HepG2 (cell line): ENCODE results near the gene NFYC. TPM values are rescaled to one million over a fixed set of nuclear protein-coding genes. Genes with fewer than 3 reads are reported as not detected.

Experiments used
- ATAC-seq: fragments of 200-7000 bp; cut with Tn5 transposase; 3 replicates; pipeline ENCODE4 v1.9.1; 2020; ENCODE audit warnings: mild to moderate bottlenecking, moderate library complexity
- BruUV-seq: library from RNA; stranded (reverse); fragments of 400-500 nt; replicated peaks from 2 replicates; lab custom pipeline; 2021; lab: Mats Ljungman, UMichigan
- CTCF ChIA-PET: fragments of 300-600 bp; formaldehyde crosslinking; extraction: SDS; loops from one replicate; lab custom pipeline; 2021; ENCODE audit warnings: low total read pairs, inconsistent platforms, low intra/inter-chr PET ratio; lab: Yijun Ruan, JAX
- POLR2A ChIA-PET: fragments of 350-600 bp; sonication (Branson Sonifier 250); formaldehyde crosslinking; loops from one replicate; lab custom pipeline; 2020; ENCODE audit warnings: antibody characterized with exemption, inconsistent platforms; lab: Yijun Ruan, JAX
- DNase-seq: peaks from one replicate; pipeline ENCODE4 v3.0.0-alpha.2; 2015; ENCODE audit warnings: low spot score
- FAIRE-seq: peaks from 3 replicates; lab custom pipeline; 2011; peaks lifted over from hg19 to GRCh38; lab: Jason Lieb, UNC
- H2AFZ ChIP-seq: one replicate; pipeline ENCODE4 v1.6.1; 2011; ENCODE audit warnings: low read length, inconsistent platforms
- H3K27ac ChIP-seq: fragments of 300-600 bp; 3 replicates; pipeline ENCODE4 v1.8.0; 2011; ENCODE audit warnings: mixed run types, mild to moderate bottlenecking, mixed read lengths, low read length, inconsistent platforms; ENCODE audit not compliant: insufficient read depth; ENCODE audit errors: extremely low read length
- H3K27me3 ChIP-seq, 2 experiments: fragments of 200-600 bp in 1 of 2; 2 replicates in 1 of 2; 3 replicates in 1 of 2; pipeline versions ENCODE4 v1.6.0 to v1.8.0; 2011; ENCODE audit warnings: low read length in 2 of 2, mild to moderate bottlenecking in 2 of 2, moderate library complexity in 2 of 2, inconsistent platforms in 1 of 2; ENCODE audit not compliant: insufficient read depth in 2 of 2, control insufficient read depth in 1 of 2
- H3K36me3 ChIP-seq, 2 experiments: fragments of 200-600 bp in 1 of 2; replicated peaks in 1 of 2; 2 replicates in 1 of 2; 3 replicates in 1 of 2; pipeline versions ENCODE4 v1.5.1 to v1.8.0; 2011; ENCODE audit warnings: low read length in 2 of 2, inconsistent platforms in 1 of 2; ENCODE audit not compliant: insufficient read depth in 2 of 2, control insufficient read depth in 1 of 2
- H3K4me1 ChIP-seq: 2 replicates; pipeline ENCODE4 v1.5.1; 2012; ENCODE audit warnings: low read length, inconsistent platforms; ENCODE audit not compliant: insufficient read depth
- H3K4me2 ChIP-seq: 2 replicates; pipeline ENCODE4 v1.6.0; 2011; ENCODE audit warnings: low read depth, low read length, inconsistent platforms
- H3K4me3 ChIP-seq, 3 experiments: fragments of 200-600 bp in 1 of 3; sonication (generic), shearing (Covaris generic) in 1 of 3; replicated peaks in 1 of 3; 2 replicates each; pipeline ENCODE4 v1.5.1; 2011 to 2016; ENCODE audit warnings: low read length in 3 of 3, inconsistent platforms in 2 of 3, low read depth in 2 of 3, mild to moderate bottlenecking in 2 of 3, control low read depth in 1 of 3, mixed read lengths in 1 of 3; ENCODE audit not compliant: insufficient read depth in 1 of 3
- H3K79me2 ChIP-seq: one replicate; pipeline ENCODE4 v1.6.1; 2011; ENCODE audit warnings: low read length, inconsistent platforms; ENCODE audit not compliant: insufficient read depth
- H3K9ac ChIP-seq: 2 replicates; pipeline ENCODE4 v1.6.0; 2011; ENCODE audit warnings: mild to moderate bottlenecking, low read depth, low read length, inconsistent platforms; ENCODE audit not compliant: insufficient read depth
- H3K9me3 ChIP-seq: 2 replicates; pipeline ENCODE4 v1.5.1; 2012; ENCODE audit warnings: mild to moderate bottlenecking, low read length
- H4K20me1 ChIP-seq: 2 replicates; pipeline ENCODE4 v1.6.0; 2011; ENCODE audit warnings: inconsistent platforms, mild to moderate bottlenecking, low read length, moderate library complexity; ENCODE audit not compliant: insufficient read depth
- AKAP8 ChIP-seq: sonication (generic); formaldehyde crosslinking; IDR thresholded peaks from 2 replicates; pipeline ENCODE4 v1.5.1; 2020; ENCODE audit warnings: mild to moderate bottlenecking, missing genetic modification reagents
- ASH2L ChIP-seq: fragments of 300-600, 200-600 bp; sonication (generic); IDR thresholded peaks from 2 replicates; pipeline ENCODE4 v1.7.0; 2017; ENCODE audit warnings: low read depth, mild to moderate bottlenecking, moderate library complexity, mixed read lengths, low read length; ENCODE audit not compliant: insufficient read length
- GLMP ChIP-seq: sonication (generic); formaldehyde crosslinking; IDR thresholded peaks from 2 replicates; pipeline ENCODE4 v1.9.0; 2021; ENCODE audit warnings: missing genetic modification reagents, mild to moderate bottlenecking, borderline replicate concordance
- TFDP1 ChIP-seq: IDR thresholded peaks from 2 replicates; pipeline ENCODE4 v1.6.1; 2016; ENCODE audit warnings: missing compliant biosample characterization, missing genetic modification reagents, borderline replicate concordance
- ZBTB25 ChIP-seq: IDR thresholded peaks from 2 replicates; pipeline ENCODE4 v1.6.1; 2018; ENCODE audit warnings: missing genetic modification reagents
- ZNF557 ChIP-seq: sonication (generic); formaldehyde crosslinking; IDR thresholded peaks from 2 replicates; pipeline ENCODE4 v1.4.0; 2020; ENCODE audit warnings: missing genetic modification reagents
- ZNF713 ChIP-seq: sonication (generic); formaldehyde crosslinking; IDR thresholded peaks from 2 replicates; pipeline ENCODE4 v1.4.0; 2020; ENCODE audit warnings: mild to moderate bottlenecking, missing genetic modification reagents
- WGBS: methylation state at CpG from one replicate; pipeline ENCODE4 v1.1.6; 2017; ENCODE audit warnings: low lambda C conversion rate; 5-methylcytosine and 5-hydroxymethylcytosine counted together
- in situ Hi-C: cut with HindIII; loops from 2 replicates; pipeline ENCODE4 v1.10.0; 2017; ENCODE audit warnings: low pct_unique_long_range_greater_than_20kb; ENCODE audit not compliant: extremely low pct_ligation_motif_present
- intact Hi-C: fragments of 100-400 bp; cut with micrococcal nuclease; formaldehyde crosslinking; loops from one replicate; pipeline ENCODE4 v1.10.0; 2022; ENCODE audit not compliant: unreplicated experiment
- polyA plus RNA-seq, 8 experiments: library from polyadenylated mRNA; depleted of rRNA in 3 of 8; stranded (reverse) in 7 of 8; unstranded in 1 of 8; fragments of >200 nt; fragmentation: Illumina TruSeq in 4 of 8; extraction: Trizol in 4 of 8; gene quantifications; 2 replicates each; pipeline versions ENCODE4 v1.2.1 to v1.2.3, GENCODE V29; 2011 to 2016; ENCODE audit warnings: low read depth in 4 of 8, missing spikeins in 1 of 8, mixed read lengths in 1 of 8; ENCODE audit not compliant: insufficient read depth in 1 of 8
- total RNA-seq, 5 experiments: library from RNA; depleted of rRNA; stranded (reverse); fragments of >200 nt; fragmentation: Illumina TruSeq; extraction: Trizol; gene quantifications; 2 replicates each; pipeline ENCODE4 v1.2.3, GENCODE V29; 2016; ENCODE audit warnings: low read depth in 1 of 5

NFYC gene
- total and polyA plus RNA-seq, 2 of the 13 experiments (the other 11 are each of a cell fraction or from before 2014, with no cell fraction given), result 33.9 to 73.7 TPM

- TF ChIP-seq TFDP1, result no peak
- no peak for TF ChIP-seq ASH2L
- TF ChIP-seq ZNF557 (CRISPR knock-in tag), result no peak
These were observed 117.4 kb downstream of the NFYC start (continued) for GRCh38 chr1:40808909-40809308.

GRCh38 chr1:40810927-40811326 lies 119.4 kb downstream of the NFYC start:
- FAIRE-seq, result no peak

More at GRCh38 chr1:40810927-40811326, 119.4 kb downstream of the NFYC start:
- ATAC-seq, result no peak
- WGBS, result 45% methylated on average over 4 of the region's 5 CpGs
- Histone ChIP-seq H3K9me3 (no peaks in the 10 kb centered on the region), H4K20me1 (no peaks in the 10 kb centered on the region)
- BruUV-seq, result no TSS peak
- no peak for TF ChIP-seq GLMP (CRISPR knock-in tag)
- no peak for TF ChIP-seq ZNF713 (CRISPR knock-in tag)
- no peak for TF ChIP-seq ZBTB25 (CRISPR knock-in tag)
- TF ChIP-seq AKAP8 (CRISPR knock-in tag), result no peak
- TF ChIP-seq, all 625 proteins: peak for 0
- Histone ChIP-seq H3K27me3 (peaks cover 0 to 44% of the 10 kb centered on the region in 2 experiments; a peak in 4 of 5 replicates), H3K4me2 (no peak overlapping the region), H3K4me1 (no peaks in the 10 kb centered on the region), H2AFZ (no peak overlapping the region), H3K36me3 (no peaks in the 10 kb centered on the region), H3K79me2 (no peaks in the 10 kb centered on the region), H3K27ac (no peak overlapping the region), H3K4me3 (no peak overlapping the region), H3K9ac (no peak overlapping the region)
- POLR2A ChIA-PET, result no interaction called here
- no peak for DNase-seq
- in situ Hi-C loops, result no loop called here
- CTCF ChIA-PET, result no interaction called here
- intact Hi-C loops, result no loop called here
